Chondrocyte (in vitro differentiated cells): ENCODE results near the gene TRIB2. TPM values are rescaled to one million over a fixed set of nuclear protein-coding genes. Genes with fewer than 3 reads are reported as not detected.

Source experiments
- DNase-seq: peaks from one replicate; pipeline ENCODE4 v3.0.0; 2021; ENCODE audit warnings: mixed read lengths, low spot score
- H3K27ac Mint-ChIP-seq: one replicate; pipeline ENCODE4 v1.8.0; 2021; ENCODE audit warnings: mild to moderate bottlenecking, moderate library complexity, mixed read lengths; ENCODE audit not compliant: unreplicated experiment
- H3K27me3 Mint-ChIP-seq: 2 replicates; pipeline ENCODE4 v1.8.0; 2021; ENCODE audit warnings: low read depth, mixed read lengths
- H3K36me3 Mint-ChIP-seq: 2 replicates; pipeline ENCODE4 v1.8.0; 2021; ENCODE audit warnings: low read depth, mixed read lengths
- H3K4me1 Mint-ChIP-seq: 2 replicates; pipeline ENCODE4 v1.8.0; 2021; ENCODE audit warnings: low read depth, mild to moderate bottlenecking, mixed read lengths
- H3K4me3 Mint-ChIP-seq: one replicate; pipeline ENCODE4 v1.8.0; 2021; ENCODE audit warnings: mild to moderate bottlenecking, moderate library complexity, mixed read lengths; ENCODE audit not compliant: unreplicated experiment
- H3K9me3 Mint-ChIP-seq: 2 replicates; pipeline ENCODE4 v1.8.0; 2021; ENCODE audit warnings: low read depth, mixed read lengths
- CTCF ChIP-seq: fragments of 200-600 bp; sonication (generic); IDR thresholded peaks from 2 replicates; pipeline ENCODE4 v1.5.0; 2021; ENCODE audit warnings: antibody characterized with exemption, mild to moderate bottlenecking, moderate library complexity
- total RNA-seq: library from RNA; stranded (reverse); gene quantifications from 3 replicates; pipeline ENCODE4 v1.2.1, GENCODE V29; 2021

The TRIB2 gene
- total RNA-seq, 1 donor from 2014 or later, result 37.5 TPM

- Mint-ChIP-seq H3K4me3 (no peak overlapping the region), H3K36me3 (peaks cover 29% of the 10 kb centered on the region), H3K27me3 (no peaks in the 10 kb centered on the region), H3K9me3 (no peaks in the 10 kb centered on the region), H3K27ac (no peak overlapping the region), H3K4me1 (peaks cover 31% of the 10 kb centered on the region)
- TF ChIP-seq CTCF, result no peak
- no peak for DNase-seq
Measured at GRCh38 chr2:12726271-12726670, 9.5 kb downstream of the TRIB2 start.

- H3K27ac Mint-ChIP-seq, result no peak overlapping the region
- H3K4me1 Mint-ChIP-seq, result peaks cover 23% of the 10 kb centered on the region
- peaks cover 32% of the 10 kb centered on the region for H3K36me3 Mint-ChIP-seq
Measured at GRCh38 chr2:12727065-12727464, 10.3 kb downstream of the TRIB2 start.

GRCh38 chr2:12727641-12728040 lies 10.9 kb downstream of the TRIB2 start:
- Mint-ChIP-seq H3K4me3 (no peak overlapping the region), H3K9me3 (no peaks in the 10 kb centered on the region), H3K4me1 (peaks cover 18% of the 10 kb centered on the region), H3K27ac (no peak overlapping the region), H3K36me3 (peaks cover 32% of the 10 kb centered on the region), H3K27me3 (no peaks in the 10 kb centered on the region)
- TF ChIP-seq CTCF, result no peak
- no peak for DNase-seq

More at GRCh38 chr2:12727065-12727464, 10.3 kb downstream of the TRIB2 start:
- no peak for TF ChIP-seq CTCF
- no peak overlapping the region for H3K4me3 Mint-ChIP-seq
- no peak for DNase-seq
- no peaks in the 10 kb centered on the region for H3K27me3 Mint-ChIP-seq
- no peaks in the 10 kb centered on the region for H3K9me3 Mint-ChIP-seq

GRCh38 chr2:12728221-12728777 lies 11.6 kb downstream of the TRIB2 start:
- no peak for DNase-seq
- no peaks in the 10 kb centered on the region for H3K9me3 Mint-ChIP-seq
- no peak for TF ChIP-seq CTCF
- peaks cover 32% of the 10 kb centered on the region for H3K36me3 Mint-ChIP-seq
- H3K4me3 Mint-ChIP-seq, result no peak overlapping the region
- peaks cover 11% of the 10 kb centered on the region for H3K4me1 Mint-ChIP-seq
- H3K27ac Mint-ChIP-seq, result no peak overlapping the region
- H3K27me3 Mint-ChIP-seq, result no peaks in the 10 kb centered on the region

GRCh38 chr2:12730265-12730664 lies 13.5 kb downstream of the TRIB2 start:
- Mint-ChIP-seq H3K36me3 (peaks cover 26% of the 10 kb centered on the region), H3K9me3 (no peaks in the 10 kb centered on the region), H3K4me1 (peaks cover 7% of the 10 kb centered on the region), H3K27me3 (no peaks in the 10 kb centered on the region), H3K27ac (no peak overlapping the region), H3K4me3 (no peak overlapping the region)
- no peak for DNase-seq
- no peak for TF ChIP-seq CTCF
